GM19240 (cell line): ENCODE data around the gene POLD1.
"Not testable (repeated sequence)": the region's sequence is repeated elsewhere in the genome, so short reads cannot be mapped to it uniquely, and the experiment has no call there.

Experiments
- DNase-seq: peaks from one replicate; pipeline ENCODE4 v3.0.0; 2011; ENCODE audit warnings: low spot score; ENCODE audit not compliant: insufficient read length

POLD1 gene

GRCh38 chr19:50433201-50434180 lies 49.3 kb downstream of the POLD1 start:
- no peak for DNase-seq

GRCh38 chr19:50434525-50434924 lies 50.4 kb downstream of the POLD1 start:
- no peak for DNase-seq

GRCh38 chr19:50435221-50435620 lies 51.1 kb downstream of the POLD1 start:
- DNase-seq: no peak

GRCh38 chr19:50435627-50436026 lies 51.5 kb downstream of the POLD1 start:
- no peak for DNase-seq

GRCh38 chr19:50437862-50438449 lies 53.8 kb downstream of the POLD1 start:
- no peak for DNase-seq

- not testable (repeated sequence) for DNase-seq
Measured at GRCh38 chr19:50439130-50439529, 55.0 kb downstream of the POLD1 start.

- no peak for DNase-seq
Measured at GRCh38 chr19:50444059-50444458, 59.9 kb downstream of the POLD1 start.

- DNase-seq: no peak
Measured at GRCh38 chr19:50447053-50447452, 62.9 kb downstream of the POLD1 start.

- DNase-seq: no peak
Measured at GRCh38 chr19:50447750-50448149, 63.6 kb downstream of the POLD1 start.

- DNase-seq: no peak
Measured at GRCh38 chr19:50449236-50449899, 65.2 kb downstream of the POLD1 start.

GRCh38 chr19:50450369-50451222 lies 66.4 kb downstream of the POLD1 start:
- DNase-seq: no peak

GRCh38 chr19:50451223-50451534 lies 67.0 kb downstream of the POLD1 start:
- no peak for DNase-seq

GRCh38 chr19:50453243-50453642 lies 69.1 kb downstream of the POLD1 start:
- DNase-seq: no peak

- no peak for DNase-seq
Measured at GRCh38 chr19:50455992-50456391, 71.8 kb downstream of the POLD1 start.

GRCh38 chr19:50457300-50457699 lies 73.2 kb downstream of the POLD1 start:
- no peak for DNase-seq

- no peak for DNase-seq
Measured at GRCh38 chr19:50458396-50459066, 74.4 kb downstream of the POLD1 start.

GRCh38 chr19:50459067-50459456 lies 74.9 kb downstream of the POLD1 start:
- no peak for DNase-seq

GRCh38 chr19:50459638-50460037 lies 75.5 kb downstream of the POLD1 start:
- DNase-seq: no peak

- DNase-seq: peak; percentile 92
Measured at GRCh38 chr19:50460161-50460765, 76.1 kb downstream of the POLD1 start.

GRCh38 chr19:50461066-50461875 lies 77.1 kb downstream of the POLD1 start:
- DNase-seq: peak; percentile 97
